Breast epithelium (tissue), 4 donors: ENCODE data around the gene C16orf90. TPM values are rescaled to one million over a fixed set of nuclear protein-coding genes. Genes with fewer than 3 reads are reported as not detected.

Experiments used
- DNase-seq, 2 donors: peaks; one replicate each; pipeline ENCODE4 v3.0.0-alpha.2; 2019; ENCODE audit warnings: low spot score in 2 of 2
- H3K27ac ChIP-seq, 2 donors: fragments of 200-600 bp; sonication (generic) in 1 of 2; one replicate each; pipeline ENCODE4 v1.5.1; 2016 to 2019; ENCODE audit warnings: mild to moderate bottlenecking in 1 of 2
- H3K27me3 ChIP-seq, 2 donors: fragments of 200-600 bp; sonication (generic) in 1 of 2; one replicate each; pipeline versions ENCODE4 v1.5.1 to v1.6.0; 2017 to 2019; ENCODE audit warnings: control low read depth in 1 of 2, mild to moderate bottlenecking in 1 of 2
- H3K36me3 ChIP-seq: fragments of 200-600 bp; one replicate; pipeline ENCODE4 v1.5.1; 2019
- H3K4me1 ChIP-seq, 2 donors: fragments of 200-600 bp; sonication (generic); one replicate each; pipeline ENCODE4 v1.5.1; 2016 to 2019; ENCODE audit warnings: control low read depth in 1 of 2
- H3K4me3 ChIP-seq, 3 donors: fragments of 200-600 bp; sonication (generic); 1 replicate in 2 of 3; 2 replicates in 1 of 3; pipeline ENCODE4 v1.5.1; 2016 to 2019; ENCODE audit warnings: mild to moderate bottlenecking in 3 of 3, moderate library complexity in 2 of 3
- H3K9me3 ChIP-seq, 2 donors: fragments of 200-600 bp; sonication (generic) in 1 of 2; one replicate each; pipeline ENCODE4 v1.5.1; 2016 to 2019; ENCODE audit warnings: control low read depth in 1 of 2
- POLR2A ChIP-seq: fragments of 450-650 bp; IDR thresholded peaks from one replicate; pipeline ENCODE4 v1.6.1; 2016; ENCODE audit warnings: antibody characterized with exemption, mild to moderate bottlenecking, moderate library complexity
- POLR2AphosphoS5 ChIP-seq, 3 donors: sonication (generic); formaldehyde crosslinking; IDR thresholded peaks; one replicate each; pipeline ENCODE4 v1.6.1; 2017; ENCODE audit warnings: antibody characterized with exemption in 3 of 3
- intact Hi-C: fragments of 100-400 bp; cut with DNase I; formaldehyde crosslinking; loops from one replicate; pipeline ENCODE4 v1.15.1; 2023; ENCODE audit warnings: low total_unique reads
- total RNA-seq, 3 donors: library from RNA; depleted of rRNA; stranded (reverse); fragments of >200 nt; gene quantifications; one replicate each; pipeline ENCODE4 v1.1.0, GENCODE V29; 2016
- TF ChIP-seq, protein P1 (sequence below), 3 donors: fragments of 450-650 bp; IDR thresholded peaks; one replicate each; pipeline ENCODE4 v1.5.1; 2016 to 2017; ENCODE audit warnings: antibody characterized with exemption in 3 of 3, mild to moderate bottlenecking in 3 of 3, moderate library complexity in 3 of 3

Gene C16orf90
- total RNA-seq, 3 donors from 2014 or later, result not detected

DNA sequence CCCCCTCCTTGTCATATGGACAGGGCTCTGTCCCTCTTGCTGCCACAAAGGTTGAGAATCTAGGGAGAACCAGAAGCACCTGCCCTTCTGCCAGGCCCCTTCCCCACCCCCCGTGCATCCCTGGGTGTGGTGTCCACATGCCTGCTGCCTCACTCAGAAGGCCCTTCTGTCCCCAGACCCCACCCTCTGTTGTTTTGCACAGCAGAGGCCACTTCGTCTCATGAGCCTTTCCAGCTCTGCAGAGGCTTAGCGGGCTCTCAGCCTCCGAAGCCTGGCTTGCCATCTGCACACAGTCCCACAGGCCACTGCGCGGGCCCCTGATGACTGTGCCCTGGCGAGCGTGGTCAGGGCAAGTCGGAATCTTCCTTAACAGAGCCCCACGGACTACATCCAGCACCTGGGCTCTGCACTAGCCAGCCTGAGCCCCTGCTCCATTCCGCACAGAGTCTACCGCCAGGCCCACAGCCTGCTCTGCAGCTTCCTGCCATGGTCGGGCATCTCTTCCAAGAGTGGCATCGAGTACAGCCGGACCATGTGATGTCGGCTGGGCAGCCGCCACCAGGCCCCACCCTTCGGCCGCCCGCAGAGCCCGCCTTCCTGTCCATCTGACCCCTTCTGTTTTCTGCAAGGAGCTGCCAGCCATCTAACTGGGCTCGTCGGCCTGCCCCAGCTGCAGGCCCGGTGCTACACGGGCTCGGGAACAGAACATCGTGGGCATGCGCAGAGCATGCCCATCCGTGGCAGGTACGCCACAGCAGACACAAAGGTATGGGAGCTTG is 10.8 kb downstream of the C16orf90 start:
- TF ChIP-seq, protein P1, sequence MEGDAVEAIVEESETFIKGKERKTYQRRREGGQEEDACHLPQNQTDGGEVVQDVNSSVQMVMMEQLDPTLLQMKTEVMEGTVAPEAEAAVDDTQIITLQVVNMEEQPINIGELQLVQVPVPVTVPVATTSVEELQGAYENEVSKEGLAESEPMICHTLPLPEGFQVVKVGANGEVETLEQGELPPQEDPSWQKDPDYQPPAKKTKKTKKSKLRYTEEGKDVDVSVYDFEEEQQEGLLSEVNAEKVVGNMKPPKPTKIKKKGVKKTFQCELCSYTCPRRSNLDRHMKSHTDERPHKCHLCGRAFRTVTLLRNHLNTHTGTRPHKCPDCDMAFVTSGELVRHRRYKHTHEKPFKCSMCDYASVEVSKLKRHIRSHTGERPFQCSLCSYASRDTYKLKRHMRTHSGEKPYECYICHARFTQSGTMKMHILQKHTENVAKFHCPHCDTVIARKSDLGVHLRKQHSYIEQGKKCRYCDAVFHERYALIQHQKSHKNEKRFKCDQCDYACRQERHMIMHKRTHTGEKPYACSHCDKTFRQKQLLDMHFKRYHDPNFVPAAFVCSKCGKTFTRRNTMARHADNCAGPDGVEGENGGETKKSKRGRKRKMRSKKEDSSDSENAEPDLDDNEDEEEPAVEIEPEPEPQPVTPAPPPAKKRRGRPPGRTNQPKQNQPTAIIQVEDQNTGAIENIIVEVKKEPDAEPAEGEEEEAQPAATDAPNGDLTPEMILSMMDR (IDR thresholded peaks at IDR 0.05), result no peak
- Histone ChIP-seq H3K36me3 (peaks cover 9% of the 10 kb centered on the region), H3K4me1 (no peaks in the 10 kb centered on the region), H3K27me3 (no peaks in the 10 kb centered on the region), H3K4me3 (no peak overlapping the region), H3K9me3 (no peaks in the 10 kb centered on the region), H3K27ac (no peak overlapping the region)
- DNase-seq, result no peak
- intact Hi-C loops, result no loop called here

- peaks cover 12% of the 10 kb centered on the region for H3K36me3 ChIP-seq
- intact Hi-C loops, result no loop called here
- DNase-seq, result no peak
- H3K4me3 ChIP-seq, result no peak overlapping the region
- no peak for TF ChIP-seq POLR2A
- TF ChIP-seq, protein P1 (IDR thresholded peaks at IDR 0.05), result no peak
- no peak for TF ChIP-seq POLR2AphosphoS5 (IDR thresholded peaks at IDR 0.05)
- H3K9me3 ChIP-seq, result no peaks in the 10 kb centered on the region
- no peaks in the 10 kb centered on the region for H3K4me1 ChIP-seq
- H3K27me3 ChIP-seq, result no peaks in the 10 kb centered on the region
- H3K27ac ChIP-seq, result no peak overlapping the region
Measured at GRCh38 chr16:3482659-3483241, 12.5 kb downstream of the C16orf90 start.

DNA sequence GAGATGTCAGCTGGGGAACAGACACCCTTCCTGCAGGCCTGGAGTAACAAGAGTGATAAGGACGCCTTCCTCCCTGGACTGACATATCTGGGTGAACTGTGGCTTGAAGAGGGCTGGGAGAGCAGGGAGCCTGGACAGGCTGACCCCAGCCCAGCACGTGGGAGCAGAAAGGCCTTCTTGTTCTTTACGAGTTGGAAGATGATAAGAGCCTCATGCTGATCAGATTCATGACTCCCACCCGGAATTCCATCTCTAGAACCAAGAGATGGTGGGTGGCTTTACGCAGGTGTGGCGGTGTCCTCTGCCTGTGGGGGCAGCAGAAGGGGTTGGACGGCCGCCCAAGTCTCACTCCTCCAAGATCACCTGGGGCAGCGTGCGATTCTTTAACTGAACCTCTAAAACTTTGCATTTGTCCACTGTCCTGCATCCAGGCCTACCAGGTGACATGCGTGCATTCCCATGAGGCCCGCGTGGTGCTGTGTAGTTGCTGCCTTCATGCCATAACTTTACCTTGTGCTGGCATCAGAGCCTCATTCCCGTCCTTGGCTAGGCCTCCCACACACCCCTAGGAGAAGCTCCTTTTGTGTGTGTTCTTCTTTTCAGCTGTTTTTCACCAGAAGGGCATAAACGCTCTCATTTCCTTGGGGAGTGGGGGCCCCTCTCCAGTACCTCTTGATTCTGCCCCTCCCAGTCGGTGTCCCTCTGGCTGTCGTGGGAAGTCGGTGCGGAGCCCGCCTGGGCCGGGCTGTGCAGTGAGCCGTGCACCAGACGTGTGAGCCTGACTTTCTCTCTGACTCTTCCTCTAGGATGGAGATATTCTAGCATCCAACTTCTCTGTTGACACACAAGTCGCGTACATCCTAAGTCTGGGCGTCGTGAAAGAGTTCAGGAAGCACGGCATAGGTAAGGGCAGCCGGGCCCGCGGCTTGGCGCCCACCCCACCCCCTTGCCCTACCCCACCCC is 13.3 kb downstream of the C16orf90 start:
- H3K27ac ChIP-seq, result no peak overlapping the region
- intact Hi-C loops, result loop anchor here (2.0 kb wide), 1 partner anchor 41 kb away; no protein-coding TSS in a partner anchor
- no peaks in the 10 kb centered on the region for H3K9me3 ChIP-seq
- H3K4me1 ChIP-seq, result no peaks in the 10 kb centered on the region
- no peak overlapping the region for H3K4me3 ChIP-seq
- peaks cover 12% of the 10 kb centered on the region for H3K36me3 ChIP-seq
- DNase-seq, result no peak
- no peaks in the 10 kb centered on the region for H3K27me3 ChIP-seq
- no peak for TF ChIP-seq POLR2AphosphoS5 (IDR thresholded peaks at IDR 0.05)

GRCh38 chr16:3480901-3481695 is 14.2 kb downstream of the C16orf90 start:
- no peak overlapping the region for H3K27ac ChIP-seq
- H3K4me1 ChIP-seq, result no peaks in the 10 kb centered on the region
- no peak overlapping the region for H3K4me3 ChIP-seq
- peaks cover 12% of the 10 kb centered on the region for H3K36me3 ChIP-seq
- no peak for DNase-seq
- no peaks in the 10 kb centered on the region for H3K9me3 ChIP-seq
- intact Hi-C loops, result loop anchor here (2.0 kb wide), 1 partner anchor 42 kb away; no protein-coding TSS in a partner anchor
- H3K27me3 ChIP-seq, result no peaks in the 10 kb centered on the region
- TF ChIP-seq POLR2A (no peak), POLR2AphosphoS5 (IDR thresholded peaks at IDR 0.05) (no peak)
- TF ChIP-seq, protein P1 (IDR thresholded peaks at IDR 0.05), result no peak

DNA sequence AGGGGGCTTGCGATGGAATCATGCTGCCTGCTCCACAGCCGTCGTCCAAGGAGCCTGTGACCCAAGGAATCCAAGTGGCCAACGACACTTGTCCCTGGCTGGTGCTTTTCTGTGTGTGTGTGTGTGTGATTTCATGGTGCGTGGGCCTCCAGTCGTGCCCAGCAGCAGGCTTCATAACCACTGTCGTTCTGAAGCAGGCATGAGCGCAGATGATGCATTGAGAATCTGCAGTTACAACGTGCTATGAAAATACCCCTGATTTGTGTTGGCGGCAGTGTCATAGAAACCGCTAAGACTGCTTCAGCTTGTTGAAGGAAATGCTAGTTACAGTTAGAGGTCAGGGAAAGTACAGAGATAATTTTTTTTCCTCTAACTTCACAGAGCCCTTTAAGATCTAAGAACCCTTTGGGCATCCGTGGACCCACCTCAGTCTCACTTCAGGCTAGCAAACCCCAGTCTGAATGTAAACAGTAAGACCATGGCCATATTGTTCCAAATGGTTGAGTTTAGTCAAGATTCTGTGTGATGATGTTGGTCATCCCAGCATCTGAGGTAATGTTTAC is 15.6 kb downstream of the C16orf90 start:
- Histone ChIP-seq H3K36me3 (peaks cover 8% of the 10 kb centered on the region), H3K9me3 (no peaks in the 10 kb centered on the region), H3K4me3 (no peak overlapping the region), H3K4me1 (no peaks in the 10 kb centered on the region), H3K27ac (no peak overlapping the region), H3K27me3 (no peaks in the 10 kb centered on the region)
- no peak for DNase-seq
- intact Hi-C loops, result loop anchor here (2.0 kb wide), 1 partner anchor 43 kb away; no protein-coding TSS in a partner anchor
- TF ChIP-seq, protein P1 (IDR thresholded peaks at IDR 0.05), result no peak
- TF ChIP-seq POLR2AphosphoS5 (IDR thresholded peaks at IDR 0.05) (no peak), POLR2A (no peak)
